ENCODE measurements around the gene CRADD. TPM values are rescaled to one million over a fixed set of nuclear protein-coding genes. Genes with fewer than 3 reads are reported as not detected.

Gene CRADD
- total and polyA plus RNA-seq, 10 of the 15 experiments (the other 5 are each of a cell fraction or from before 2014, with no cell fraction given) = 7.6 to 15.5 (median 11.7) TPM

GRCh38 chr12:93777254-93777653 lies 100.1 kb downstream of the CRADD start (continued):
- TF ChIP-seq BCL11A (IDR thresholded peaks at IDR 0.05; ENCODE audit: low read depth, low read length) (no peak), ZNF274 (IDR thresholded peaks at IDR 0.05; ENCODE audit: insufficient read depth, insufficient read length) (no peak)

DNA sequence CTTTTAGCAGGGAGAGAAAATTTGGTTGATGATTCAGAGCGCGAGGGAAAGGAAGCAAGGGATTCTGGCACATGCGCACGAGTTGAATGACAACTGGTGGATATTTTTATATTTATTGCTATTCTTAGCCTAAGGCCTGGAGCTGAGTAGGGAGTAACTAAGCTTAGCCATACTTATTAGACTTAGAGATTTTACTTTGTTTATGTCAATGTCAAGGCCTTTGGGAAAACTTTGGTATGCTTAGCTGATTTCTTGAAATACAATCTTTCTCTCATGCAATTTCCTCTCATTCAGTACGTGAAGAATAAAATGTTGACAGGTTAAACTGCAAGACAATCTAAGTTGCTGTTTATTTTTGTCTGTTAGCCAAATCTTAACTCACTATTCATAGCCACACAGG lies 101.1 kb downstream of the CRADD start:
- SMC1A ChIA-PET (ENCODE audit: uncharacterized antibody, unreplicated experiment) = interaction anchor here (0.7 kb wide), 2 partner anchors 238 to 263 kb away, joined by 3 read pairs; no protein-coding TSS in a partner anchor
- no peak for FAIRE-seq
- no peak overlapping the region for H3K9ac ChIP-seq (ENCODE audit: control insufficient read depth, insufficient read depth, low read length)
- H3K9me3 ChIP-seq (replicated peaks; ENCODE audit: control insufficient read depth, insufficient read depth, low read length) = no peaks in the 10 kb centered on the region
- in situ Hi-C loops (cut with MboI) (no loop called here), intact Hi-C loops (cut with micrococcal nuclease; ENCODE audit: unreplicated experiment) (no loop called here)
- H3K36me3 ChIP-seq (ENCODE audit: control insufficient read depth in 2 of 2, insufficient read depth in 2 of 2, low read length in 1 of 2) = no peaks in the 10 kb centered on the region
- no peaks in the 10 kb centered on the region for H3K4me1 ChIP-seq (ENCODE audit: control insufficient read depth, insufficient read depth, low read length)
- ATAC-seq = no peak
- RAD21 ChIA-PET (ENCODE audit: unreplicated experiment) = no interaction called here
- no peaks in the 10 kb centered on the region for H4K20me1 ChIP-seq (ENCODE audit: control insufficient read depth, insufficient read depth)
- H3K4me3 ChIP-seq = no peak overlapping the region
- BruUV-seq (replicated peaks) = no TSS peak
- no peak for TF ChIP-seq TAF1 (IDR thresholded peaks at IDR 0.05; ENCODE audit: borderline replicate concordance, low read depth, low read length)
- TF ChIP-seq ZNF384 (IDR thresholded peaks at IDR 0.05; ENCODE audit: borderline replicate concordance, low read depth, low read length) = peak; percentile 29; the same call in 1 of the 2 replicates
- CTCF ChIA-PET = interaction anchor here (1.1 kb wide), 1 partner anchor 204 kb away, joined by 3 read pairs; no protein-coding TSS in a partner anchor
- no peak overlapping the region for H3K27ac ChIP-seq (ENCODE audit: control insufficient read depth, insufficient read depth)
- H2AFZ ChIP-seq (ENCODE audit: control insufficient read depth, low read depth, low read length) = no peak overlapping the region
- H3K4me2 ChIP-seq (ENCODE audit: control insufficient read depth, insufficient read depth) = no peak overlapping the region
- POLR2A ChIA-PET = no interaction called here
- H3K27me3 ChIP-seq (replicated peaks in 1 of 2; ENCODE audit: control insufficient read depth in 2 of 2, insufficient read depth in 2 of 2, low read length in 1 of 2) = no peaks in the 10 kb centered on the region
- no peaks in the 10 kb centered on the region for H3K79me2 ChIP-seq (ENCODE audit: control insufficient read depth, insufficient read depth, low read length)
- no peak for DNase-seq (ENCODE audit: low read depth, low spot score)
- WGBS (ENCODE audit: insufficient coverage, insufficient replicate concordance, low lambda C conversion rate, missing lambda C conversion rate) = 65% methylated on average over 5 of the region's 5 CpGs

DNA sequence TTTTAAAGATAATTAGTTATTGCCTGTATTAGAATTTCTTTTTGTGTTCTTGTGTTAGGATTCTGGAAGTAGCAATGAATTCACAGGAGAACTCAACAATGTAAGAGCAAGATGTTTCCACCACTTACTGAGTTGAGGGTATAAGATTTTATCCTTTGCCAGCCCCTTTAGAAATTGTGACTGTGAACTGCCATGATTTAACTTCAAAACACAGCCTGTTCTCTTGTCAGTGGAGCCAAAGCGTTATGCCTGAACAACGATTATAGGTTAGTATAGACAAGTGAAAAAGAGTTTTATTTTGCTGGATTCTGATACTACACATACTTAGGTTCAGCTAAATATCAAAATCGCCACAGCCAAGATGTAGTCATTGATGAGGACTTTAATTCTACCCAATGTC lies 101.6 kb downstream of the CRADD start:
- H3K9ac ChIP-seq (ENCODE audit: control insufficient read depth, insufficient read depth, low read length) = no peak overlapping the region
- SMC1A ChIA-PET (ENCODE audit: uncharacterized antibody, unreplicated experiment) = interaction anchor here (0.7 kb wide), 1 partner anchor 264 kb away, joined by 3 read pairs; no protein-coding TSS in a partner anchor
- TF ChIP-seq CEBPB (IDR thresholded peaks at IDR 0.05; ENCODE audit: borderline replicate concordance in 1 of 2, low read depth in 2 of 2, low read length in 2 of 2) (no peak), EED (IDR thresholded peaks at IDR 0.05; ENCODE audit: low read depth) (no peak), SIX5 (IDR thresholded peaks at IDR 0.05; ENCODE audit: low read depth, low read length, severe bottlenecking) (no peak), MEF2B (IDR thresholded peaks at IDR 0.05; ENCODE audit: partially characterized antibody, poor library complexity, severe bottlenecking) (no peak), NR2C1 (IDR thresholded peaks at IDR 0.05) (no peak), ELK1 (IDR thresholded peaks at IDR 0.05; ENCODE audit: low read depth, low read length) (no peak), ZNF384 (IDR thresholded peaks at IDR 0.05; ENCODE audit: borderline replicate concordance, low read depth, low read length) (0 out of 2 replicates have a peak, but pooled peaks have one; percentile 0)
- no peaks in the 10 kb centered on the region for H3K36me3 ChIP-seq (ENCODE audit: control insufficient read depth in 2 of 2, insufficient read depth in 2 of 2, low read length in 1 of 2)
- ATAC-seq (no peak), DNase-seq (ENCODE audit: low read depth, low spot score) (no peak), FAIRE-seq (no peak)
- no peaks in the 10 kb centered on the region for H3K27me3 ChIP-seq (replicated peaks in 1 of 2; ENCODE audit: control insufficient read depth in 2 of 2, insufficient read depth in 2 of 2, low read length in 1 of 2)
- H4K20me1 ChIP-seq (ENCODE audit: control insufficient read depth, insufficient read depth) = no peaks in the 10 kb centered on the region
- no peaks in the 10 kb centered on the region for H3K79me2 ChIP-seq (ENCODE audit: control insufficient read depth, insufficient read depth, low read length)
- no peak overlapping the region for H2AFZ ChIP-seq (ENCODE audit: control insufficient read depth, low read depth, low read length)
- H3K4me2 ChIP-seq (ENCODE audit: control insufficient read depth, insufficient read depth) = no peak overlapping the region
- RAD21 ChIA-PET (ENCODE audit: unreplicated experiment) = no interaction called here
- H3K27ac ChIP-seq (ENCODE audit: control insufficient read depth, insufficient read depth) = no peak overlapping the region
- CTCF ChIA-PET = interaction anchor here (1.1 kb wide), 1 partner anchor 204 kb away, joined by 3 read pairs; no protein-coding TSS in a partner anchor
- H3K4me3 ChIP-seq = no peak overlapping the region
- BruUV-seq (replicated peaks) = no TSS peak
- in situ Hi-C loops (cut with MboI) (no loop called here), intact Hi-C loops (cut with micrococcal nuclease; ENCODE audit: unreplicated experiment) (no loop called here)
- H3K4me1 ChIP-seq (ENCODE audit: control insufficient read depth, insufficient read depth, low read length) = no peaks in the 10 kb centered on the region
- POLR2A ChIA-PET = no interaction called here
- WGBS (ENCODE audit: insufficient coverage, insufficient replicate concordance, low lambda C conversion rate, missing lambda C conversion rate) = 70% methylated on average over 3 of the region's 3 CpGs
- no peaks in the 10 kb centered on the region for H3K9me3 ChIP-seq (replicated peaks; ENCODE audit: control insufficient read depth, insufficient read depth, low read length)

Measured in GM12878 (cell line).